HEK293T (cell line): ENCODE results near the gene CHTF18.

Experiments used
- ARNT ChIP-seq: fragments of 450-650 bp; IDR thresholded peaks from 2 replicates; pipeline ENCODE4 v1.6.1; 2017; ENCODE audit warnings: mild to moderate bottlenecking
- BHLHE40 ChIP-seq: fragments of 450-650 bp; IDR thresholded peaks from 2 replicates; pipeline ENCODE4 v1.6.1; 2016; ENCODE audit warnings: mild to moderate bottlenecking, moderate library complexity, borderline replicate concordance
- FOXK2 ChIP-seq: fragments of 450-650 bp; IDR thresholded peaks from 2 replicates; pipeline ENCODE4 v1.6.1; 2016; ENCODE audit warnings: mild to moderate bottlenecking

GRCh38 chr16:807347-808084 lies 19.1 kb downstream of the CHTF18 start:
- TF ChIP-seq BHLHE40 (no peak), FOXK2 (no peak), ARNT (no peak)
